Panc1 (cell line): Measurements from ENCODE around the gene STRA6. TPM values are rescaled to one million over a fixed set of nuclear protein-coding genes. Genes with fewer than 3 reads are reported as not detected.

ENCODE experiments used
- ATAC-seq: fragments of 200-7000 bp; cut with Tn5 transposase; 2 replicates; pipeline ENCODE4 v1.9.1; 2020; ENCODE audit warnings: mild to moderate bottlenecking, moderate library complexity
- BruUV-seq: library from RNA; stranded (reverse); fragments of 400-500 nt; replicated peaks from 2 replicates; lab custom pipeline; 2021; lab: Mats Ljungman, UMichigan
- CTCF ChIA-PET: fragments of 300-600 bp; sonication (Branson Sonifier 250); formaldehyde crosslinking; loops from one replicate; lab custom pipeline; 2022; ENCODE audit warnings: antibody characterized with exemption; lab: Charles Lee
- POLR2A ChIA-PET: fragments of 300-600 bp; sonication (Branson Sonifier 250); formaldehyde crosslinking; loops from one replicate; lab custom pipeline; 2022; ENCODE audit warnings: antibody characterized with exemption; lab: Charles Lee
- DNase-seq: peaks from one replicate; pipeline ENCODE4 v3.0.0-alpha.2; 2010; ENCODE audit warnings: low read depth, low spot score
- H3K27ac ChIP-seq: 2 replicates; pipeline ENCODE4 v1.5.1; 2011; ENCODE audit warnings: mild to moderate bottlenecking, low read length, inconsistent platforms
- H3K27me3 ChIP-seq: fragments of 200-500 bp; sonication (Bioruptor generic); 2 replicates; pipeline ENCODE4 v1.6.0; 2014; ENCODE audit warnings: low read length, inconsistent platforms; ENCODE audit not compliant: control insufficient read depth, insufficient read depth
- H3K36me3 ChIP-seq: fragments of 200-500 bp; sonication (Bioruptor generic); 2 replicates; pipeline ENCODE4 v1.5.1; 2014; ENCODE audit warnings: inconsistent platforms, mild to moderate bottlenecking, low read length, moderate library complexity; ENCODE audit not compliant: control insufficient read depth, insufficient read depth
- H3K4me1 ChIP-seq: 2 replicates; pipeline ENCODE4 v1.5.1; 2011; ENCODE audit warnings: inconsistent platforms, mild to moderate bottlenecking, low read length, moderate library complexity; ENCODE audit not compliant: control insufficient read depth, insufficient read depth
- H3K4me3 ChIP-seq, 2 experiments: 2 replicates each; pipeline ENCODE4 v1.5.1; 2011 to 2012; ENCODE audit warnings: low read depth in 2 of 2, low read length in 2 of 2, mild to moderate bottlenecking in 2 of 2, inconsistent platforms in 1 of 2, moderate library complexity in 1 of 2
- H3K9me3 ChIP-seq: fragments of 200-500 bp; sonication (Bioruptor generic); 2 replicates; pipeline ENCODE4 v1.5.1; 2014; ENCODE audit warnings: low read depth, mild to moderate bottlenecking, inconsistent platforms, low read length, moderate library complexity; ENCODE audit not compliant: control insufficient read depth, insufficient read depth
- POLR2AphosphoS5 ChIP-seq: IDR thresholded peaks from 2 replicates; pipeline ENCODE4 v1.6.1; 2012; ENCODE audit warnings: mild to moderate bottlenecking, low read depth, low read length, moderate library complexity
- SIN3A ChIP-seq: IDR thresholded peaks from 2 replicates; pipeline ENCODE4 v1.6.1; 2012; ENCODE audit warnings: low read depth, mild to moderate bottlenecking, low read length, moderate library complexity, borderline replicate concordance; ENCODE audit not compliant: insufficient read depth
- TCF7L2 ChIP-seq: IDR thresholded peaks from 2 replicates; pipeline ENCODE4 v1.6.1; 2011; ENCODE audit warnings: mild to moderate bottlenecking, low read depth, low read length, inconsistent platforms
- in situ Hi-C: cut with HindIII; loops from 2 replicates; pipeline ENCODE4 v1.10.0; 2016; ENCODE audit warnings: low sequenced_read_pairs, low pct_unique_long_range_greater_than_20kb
- intact Hi-C: fragments of 100-400 bp; cut with micrococcal nuclease; formaldehyde crosslinking; loops from one replicate; pipeline ENCODE4 v1.10.0; 2022; ENCODE audit not compliant: unreplicated experiment
- total RNA-seq: library from RNA; stranded (reverse); gene quantifications from one replicate; pipeline ENCODE4 v1.2.1, GENCODE V29; 2021; ENCODE audit not compliant: unreplicated experiment
- TF ChIP-seq, protein P1 (sequence below): fragments of 450-650 bp; IDR thresholded peaks from 2 replicates; pipeline ENCODE4 v1.5.1; 2017; ENCODE audit warnings: mild to moderate bottlenecking
- TF ChIP-seq, protein P2 (sequence below), 2 experiments: IDR thresholded peaks; 2 replicates each; pipeline ENCODE4 v1.6.1; 2011 to 2012; ENCODE audit warnings: low read depth in 2 of 2, control low read depth in 1 of 2, low read length in 1 of 2, mild to moderate bottlenecking in 1 of 2, moderate library complexity in 1 of 2; ENCODE audit not compliant: insufficient read depth in 1 of 2

STRA6 gene
- total RNA-seq, 1 experiment from 2014 or later: 1.1 TPM

DNA sequence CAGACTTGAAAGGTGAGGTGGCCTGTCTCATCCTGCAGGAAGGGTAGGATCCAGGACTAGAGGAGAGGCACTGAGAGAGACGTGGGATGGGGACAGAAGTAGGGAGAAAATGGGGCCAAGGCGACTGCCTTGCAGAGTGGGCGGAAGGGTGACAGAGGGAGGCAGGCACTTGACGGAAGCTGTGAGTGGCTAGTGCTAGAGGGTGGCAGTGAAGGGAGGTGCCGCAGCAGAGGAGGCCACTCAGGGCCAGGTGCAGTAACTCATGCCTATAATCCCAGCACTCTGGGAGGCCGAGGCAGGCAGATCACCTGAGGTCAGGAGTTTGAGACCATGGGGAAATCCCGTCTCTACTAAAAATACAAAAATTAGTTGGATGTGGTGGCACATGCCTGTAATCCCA lies 40.8 kb upstream of the STRA6 start:
- Histone ChIP-seq H3K4me1 (peaks cover 30% of the 10 kb centered on the region), H3K9me3 (no peaks in the 10 kb centered on the region), H3K27me3 (no peaks in the 10 kb centered on the region), H3K36me3 (no peaks in the 10 kb centered on the region), H3K4me3 (no peak overlapping the region), H3K27ac (no peak overlapping the region)
- TF ChIP-seq SIN3A (no peak), TCF7L2 (no peak), POLR2AphosphoS5 (no peak)
- TF ChIP-seq, protein P1, sequence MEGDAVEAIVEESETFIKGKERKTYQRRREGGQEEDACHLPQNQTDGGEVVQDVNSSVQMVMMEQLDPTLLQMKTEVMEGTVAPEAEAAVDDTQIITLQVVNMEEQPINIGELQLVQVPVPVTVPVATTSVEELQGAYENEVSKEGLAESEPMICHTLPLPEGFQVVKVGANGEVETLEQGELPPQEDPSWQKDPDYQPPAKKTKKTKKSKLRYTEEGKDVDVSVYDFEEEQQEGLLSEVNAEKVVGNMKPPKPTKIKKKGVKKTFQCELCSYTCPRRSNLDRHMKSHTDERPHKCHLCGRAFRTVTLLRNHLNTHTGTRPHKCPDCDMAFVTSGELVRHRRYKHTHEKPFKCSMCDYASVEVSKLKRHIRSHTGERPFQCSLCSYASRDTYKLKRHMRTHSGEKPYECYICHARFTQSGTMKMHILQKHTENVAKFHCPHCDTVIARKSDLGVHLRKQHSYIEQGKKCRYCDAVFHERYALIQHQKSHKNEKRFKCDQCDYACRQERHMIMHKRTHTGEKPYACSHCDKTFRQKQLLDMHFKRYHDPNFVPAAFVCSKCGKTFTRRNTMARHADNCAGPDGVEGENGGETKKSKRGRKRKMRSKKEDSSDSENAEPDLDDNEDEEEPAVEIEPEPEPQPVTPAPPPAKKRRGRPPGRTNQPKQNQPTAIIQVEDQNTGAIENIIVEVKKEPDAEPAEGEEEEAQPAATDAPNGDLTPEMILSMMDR: no peak
- TF ChIP-seq, protein P2, sequence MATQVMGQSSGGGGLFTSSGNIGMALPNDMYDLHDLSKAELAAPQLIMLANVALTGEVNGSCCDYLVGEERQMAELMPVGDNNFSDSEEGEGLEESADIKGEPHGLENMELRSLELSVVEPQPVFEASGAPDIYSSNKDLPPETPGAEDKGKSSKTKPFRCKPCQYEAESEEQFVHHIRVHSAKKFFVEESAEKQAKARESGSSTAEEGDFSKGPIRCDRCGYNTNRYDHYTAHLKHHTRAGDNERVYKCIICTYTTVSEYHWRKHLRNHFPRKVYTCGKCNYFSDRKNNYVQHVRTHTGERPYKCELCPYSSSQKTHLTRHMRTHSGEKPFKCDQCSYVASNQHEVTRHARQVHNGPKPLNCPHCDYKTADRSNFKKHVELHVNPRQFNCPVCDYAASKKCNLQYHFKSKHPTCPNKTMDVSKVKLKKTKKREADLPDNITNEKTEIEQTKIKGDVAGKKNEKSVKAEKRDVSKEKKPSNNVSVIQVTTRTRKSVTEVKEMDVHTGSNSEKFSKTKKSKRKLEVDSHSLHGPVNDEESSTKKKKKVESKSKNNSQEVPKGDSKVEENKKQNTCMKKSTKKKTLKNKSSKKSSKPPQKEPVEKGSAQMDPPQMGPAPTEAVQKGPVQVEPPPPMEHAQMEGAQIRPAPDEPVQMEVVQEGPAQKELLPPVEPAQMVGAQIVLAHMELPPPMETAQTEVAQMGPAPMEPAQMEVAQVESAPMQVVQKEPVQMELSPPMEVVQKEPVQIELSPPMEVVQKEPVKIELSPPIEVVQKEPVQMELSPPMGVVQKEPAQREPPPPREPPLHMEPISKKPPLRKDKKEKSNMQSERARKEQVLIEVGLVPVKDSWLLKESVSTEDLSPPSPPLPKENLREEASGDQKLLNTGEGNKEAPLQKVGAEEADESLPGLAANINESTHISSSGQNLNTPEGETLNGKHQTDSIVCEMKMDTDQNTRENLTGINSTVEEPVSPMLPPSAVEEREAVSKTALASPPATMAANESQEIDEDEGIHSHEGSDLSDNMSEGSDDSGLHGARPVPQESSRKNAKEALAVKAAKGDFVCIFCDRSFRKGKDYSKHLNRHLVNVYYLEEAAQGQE (IDR thresholded peaks at IDR 0.05; ENCODE audit: insufficient read depth in 1 of 2, low read depth in 2 of 2, low read length in 1 of 2): no peak
- ChIA-PET CTCF (interaction anchor here (0.7 kb wide), 1 partner anchor 115 kb away, joined by 3 read pairs; no protein-coding TSS in a partner anchor), POLR2A (no interaction called here)
- in situ Hi-C loops: no loop called here
- intact Hi-C loops: no loop called here
- DNase-seq (no peak), ATAC-seq (no peak)
- no TSS peak for BruUV-seq

DNA sequence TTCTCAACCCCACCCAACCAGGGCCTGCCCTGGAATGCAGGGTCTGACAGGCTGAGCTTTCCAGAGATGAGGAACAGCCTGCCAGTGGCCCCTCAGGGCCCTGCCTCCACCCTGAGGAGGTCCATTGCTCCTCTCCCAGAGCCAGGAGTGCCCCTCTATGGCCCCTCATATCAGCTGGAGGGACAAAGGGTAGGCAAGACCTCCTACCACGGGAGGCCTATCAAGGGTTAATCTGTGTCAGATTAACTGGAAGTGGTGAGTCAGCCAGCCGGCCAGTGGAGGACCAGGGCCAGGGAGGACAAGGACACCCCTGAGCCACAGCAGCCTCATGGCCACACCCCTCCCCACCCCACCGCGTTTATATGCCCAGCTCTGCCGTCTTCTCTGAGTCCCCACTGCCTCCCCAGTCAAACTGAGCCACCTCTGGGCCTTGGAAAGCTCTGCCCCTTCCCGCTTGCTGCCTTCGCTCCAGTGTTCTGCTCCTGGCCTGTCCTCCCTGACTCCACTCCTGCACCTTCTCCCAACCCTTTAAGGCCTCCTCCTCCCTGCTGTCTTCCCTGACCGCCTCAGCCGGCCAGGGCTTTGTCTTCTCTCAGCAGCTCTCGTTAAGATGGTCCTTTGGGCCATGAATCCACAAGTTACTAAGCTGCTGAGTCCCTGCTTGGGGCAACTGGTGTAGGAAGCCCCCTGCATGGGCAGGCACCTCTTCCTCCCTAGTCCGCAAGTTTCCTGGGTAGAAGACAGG lies 40.0 kb upstream of the STRA6 start:
- ATAC-seq (no peak), DNase-seq (no peak)
- BruUV-seq: no TSS peak
- intact Hi-C loops (no loop called here), in situ Hi-C loops (no loop called here)
- CTCF ChIA-PET: interaction anchor here (0.7 kb wide), 1 partner anchor 11 kb away, joined by 3 read pairs; no protein-coding TSS in a partner anchor
- Histone ChIP-seq H3K36me3 (no peaks in the 10 kb centered on the region), H3K4me3 (no peak overlapping the region), H3K27me3 (no peaks in the 10 kb centered on the region), H3K9me3 (no peaks in the 10 kb centered on the region), H3K4me1 (peaks cover 30% of the 10 kb centered on the region), H3K27ac (no peak overlapping the region; the same call in 1 of the 2 replicates)
- TF ChIP-seq, protein P1: no peak
- TF ChIP-seq POLR2AphosphoS5 (no peak), TCF7L2 (no peak)
- POLR2A ChIA-PET: no interaction called here
